ENCODE data around the gene SSC4D.
"Not testable (repeated sequence)": the region's sequence is repeated elsewhere in the genome, so short reads cannot be mapped to it uniquely, and the experiment has no call there.

SSC4D gene

DNA sequence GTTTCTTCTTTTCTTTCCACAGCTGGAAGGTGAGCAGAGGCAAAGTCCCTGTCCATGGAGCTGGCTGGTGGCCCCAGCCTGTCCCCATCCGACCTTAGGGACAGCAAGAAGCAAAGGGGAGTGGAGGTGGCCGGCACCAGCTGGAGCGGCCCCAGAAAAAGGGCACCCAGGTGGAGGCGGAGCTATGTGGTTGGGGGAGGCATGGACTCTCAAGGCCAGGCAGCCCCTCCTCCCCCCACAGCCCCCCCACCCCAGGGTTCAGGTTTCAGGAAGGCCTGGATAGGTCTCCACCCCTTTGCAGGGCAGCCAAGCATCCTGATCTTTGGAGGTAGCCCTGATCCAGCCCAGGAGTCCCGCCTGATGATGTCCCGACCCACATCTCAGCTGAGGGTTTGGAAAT, at the start of gene SSC4D:
SSC4D (minus strand) TSS at position 161 of the 400 bp plus-strand sequence. CDS start 5,258 bp downstream, outside the sequence.
- no peak for DNase-seq (ENCODE audit: low read depth in 2 of 2)

DNA sequence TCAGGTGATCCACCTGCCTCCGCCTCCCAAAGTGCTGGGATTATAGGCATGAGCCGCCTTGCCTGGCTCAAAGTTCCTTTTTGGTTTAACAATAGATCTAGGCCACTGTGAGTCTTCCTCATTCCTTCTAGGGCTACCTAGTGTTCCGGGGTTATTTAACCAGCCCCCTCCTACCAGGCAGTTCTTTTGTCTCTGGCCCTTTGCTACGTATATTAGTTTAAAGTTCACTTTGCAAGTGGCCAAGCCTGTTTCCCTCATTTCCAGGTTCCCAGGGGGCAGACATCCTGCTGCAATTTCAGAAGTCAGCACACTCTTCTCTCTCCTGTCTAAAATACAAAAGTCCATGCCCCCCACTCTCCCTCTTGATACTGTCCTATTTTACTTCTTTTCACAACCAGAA, 49.0 kb upstream of the SSC4D start:
- DNase-seq (ENCODE audit: low read depth in 2 of 2), result not testable (repeated sequence)

DNA sequence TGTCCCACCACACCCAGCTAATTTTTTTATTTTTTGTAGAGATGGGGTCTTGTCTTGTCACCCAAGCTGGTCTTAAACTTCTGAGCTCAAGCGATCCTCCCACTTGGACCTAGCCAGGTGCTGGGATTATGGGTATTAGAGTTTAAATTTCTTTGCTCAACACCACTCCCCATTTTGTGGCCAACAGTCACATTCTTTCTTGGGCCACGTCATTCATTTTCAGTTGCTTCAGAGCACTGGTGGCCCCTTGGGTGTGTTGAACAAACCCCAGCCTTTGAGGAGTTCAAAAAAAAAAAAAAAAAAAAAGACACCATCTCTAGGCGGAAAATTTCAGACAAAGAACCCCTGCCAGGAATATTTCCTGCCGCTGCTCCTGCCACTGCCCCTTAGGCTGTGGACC, 47.5 kb upstream of the SSC4D start:
- not testable (repeated sequence) for DNase-seq (ENCODE audit: low read depth in 2 of 2)

DNA sequence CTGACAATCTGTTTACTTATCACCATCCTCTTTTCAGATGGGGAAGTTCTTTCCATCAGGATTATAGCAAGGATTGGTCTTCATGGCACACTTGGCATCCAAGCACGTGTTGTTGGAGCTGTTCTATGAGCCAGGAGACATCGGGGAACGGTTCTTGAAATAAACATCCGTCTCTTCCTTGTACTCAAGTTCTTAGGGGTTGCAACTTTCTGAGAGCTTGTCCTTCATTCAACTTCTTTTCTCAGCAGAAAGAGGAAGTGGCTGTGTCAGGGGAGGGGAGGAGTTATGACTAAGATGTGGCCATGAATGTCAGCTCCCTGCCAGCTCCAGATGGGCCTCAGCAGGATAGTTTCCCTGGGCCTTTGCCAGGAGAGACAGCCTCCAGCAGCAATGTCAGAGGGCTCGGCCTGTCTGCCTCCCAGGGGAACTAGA, 36.1 kb upstream of the SSC4D start:
- not testable (repeated sequence) for DNase-seq (ENCODE audit: low read depth in 2 of 2)

DNA sequence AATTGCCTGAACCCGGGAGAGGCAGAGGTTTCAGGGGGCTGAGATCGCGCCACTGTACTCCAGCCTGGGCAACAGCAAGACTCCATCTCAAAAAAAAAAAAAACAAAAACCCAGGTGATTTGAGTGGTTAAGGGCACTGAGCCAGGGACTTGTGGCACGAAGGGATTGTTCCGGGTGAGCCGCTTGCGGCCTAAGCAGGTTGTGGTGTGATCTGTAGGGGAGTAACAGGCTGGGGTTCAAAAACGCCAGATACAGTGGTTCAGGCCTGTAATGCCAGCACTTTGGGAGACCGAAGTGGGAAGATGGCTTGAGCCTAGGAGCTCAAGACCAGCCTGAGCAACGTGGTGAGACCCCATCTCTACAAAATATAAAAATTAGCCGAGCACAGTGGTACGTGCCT, 34.3 kb upstream of the SSC4D start:
- DNase-seq (ENCODE audit: low read depth in 2 of 2), result not testable (repeated sequence)

DNA sequence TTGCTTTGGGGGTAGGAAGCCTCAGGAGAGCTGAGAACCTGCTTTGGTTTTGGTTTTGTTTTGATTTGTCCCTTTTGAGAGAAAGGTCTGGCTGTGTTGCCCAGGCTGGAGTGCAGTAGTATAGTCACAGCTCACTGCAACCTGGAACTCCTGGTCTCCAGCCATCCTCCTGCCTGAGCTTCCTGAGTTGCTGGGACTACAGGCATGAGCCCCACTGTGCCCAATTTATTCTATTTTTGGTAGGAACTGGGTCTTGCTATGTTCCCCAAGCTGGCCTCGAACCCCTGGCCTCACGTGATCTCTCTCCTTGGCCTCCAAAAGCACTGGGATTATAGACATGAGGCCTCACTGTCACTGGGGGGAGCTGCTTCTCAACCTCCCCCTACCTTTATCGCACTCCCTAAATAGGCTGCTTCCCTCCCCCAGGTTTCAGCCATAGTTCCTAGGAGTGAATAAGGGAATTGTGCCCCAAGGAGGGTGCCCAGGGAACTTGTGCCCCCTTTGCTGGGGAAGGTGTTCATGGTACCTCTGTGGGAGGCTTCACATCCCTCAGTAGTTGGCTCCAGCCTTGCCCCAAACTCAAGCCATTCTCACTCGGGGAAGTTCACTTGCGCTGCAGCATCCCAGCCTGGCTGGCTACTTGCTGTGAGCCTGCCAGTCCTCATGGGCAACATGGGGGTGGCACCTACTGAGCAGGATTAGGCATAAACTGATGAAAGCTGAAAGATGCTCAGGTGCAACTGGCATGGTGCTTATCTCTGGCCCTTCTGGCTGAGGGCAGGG, 33.4 kb upstream of the SSC4D start:
- DNase-seq (ENCODE audit: low read depth in 2 of 2), result not testable (repeated sequence)

DNA sequence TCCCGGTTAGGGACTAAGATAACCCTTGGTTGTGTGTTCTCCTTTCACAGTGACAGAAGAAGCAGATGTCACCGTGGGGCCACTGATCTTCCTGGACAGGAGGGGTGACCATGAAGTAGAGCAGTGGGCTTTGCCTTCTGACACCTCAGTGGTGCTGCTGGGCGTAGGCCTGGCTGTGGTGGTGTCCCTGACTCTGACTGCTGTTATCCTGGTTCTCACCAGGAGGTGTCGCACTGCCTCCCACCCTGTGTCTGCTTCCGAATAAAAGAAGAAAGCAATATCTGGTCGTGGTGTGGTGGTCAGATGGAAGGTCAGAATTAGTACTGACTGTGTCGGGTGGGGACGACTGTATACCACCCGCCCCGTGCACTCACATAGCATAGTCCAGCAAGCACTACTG, 32.3 kb upstream of the SSC4D start:
- not testable (repeated sequence) for DNase-seq (ENCODE audit: low read depth in 2 of 2)

DNA sequence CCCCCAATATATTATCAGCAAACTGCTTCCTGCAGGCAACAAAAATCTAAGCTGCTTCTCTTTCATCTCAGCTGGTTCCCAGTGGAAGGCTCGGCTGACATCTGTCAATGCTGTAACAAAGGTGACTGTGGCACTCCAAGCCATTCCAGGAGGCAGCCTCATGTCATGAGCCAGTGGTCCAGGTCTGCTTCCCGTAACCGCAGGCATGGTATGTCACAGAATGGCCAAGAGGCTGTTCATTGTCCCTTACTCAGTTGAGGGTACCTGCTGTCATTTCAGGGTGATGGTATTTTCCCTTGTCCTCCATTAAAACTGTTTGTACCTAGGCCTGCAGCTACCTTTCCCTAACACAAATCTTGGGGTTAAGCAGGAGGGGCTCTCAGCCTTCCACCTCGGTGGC, 30.9 kb upstream of the SSC4D start:
- not testable (repeated sequence) for DNase-seq (ENCODE audit: low read depth in 2 of 2)

DNA sequence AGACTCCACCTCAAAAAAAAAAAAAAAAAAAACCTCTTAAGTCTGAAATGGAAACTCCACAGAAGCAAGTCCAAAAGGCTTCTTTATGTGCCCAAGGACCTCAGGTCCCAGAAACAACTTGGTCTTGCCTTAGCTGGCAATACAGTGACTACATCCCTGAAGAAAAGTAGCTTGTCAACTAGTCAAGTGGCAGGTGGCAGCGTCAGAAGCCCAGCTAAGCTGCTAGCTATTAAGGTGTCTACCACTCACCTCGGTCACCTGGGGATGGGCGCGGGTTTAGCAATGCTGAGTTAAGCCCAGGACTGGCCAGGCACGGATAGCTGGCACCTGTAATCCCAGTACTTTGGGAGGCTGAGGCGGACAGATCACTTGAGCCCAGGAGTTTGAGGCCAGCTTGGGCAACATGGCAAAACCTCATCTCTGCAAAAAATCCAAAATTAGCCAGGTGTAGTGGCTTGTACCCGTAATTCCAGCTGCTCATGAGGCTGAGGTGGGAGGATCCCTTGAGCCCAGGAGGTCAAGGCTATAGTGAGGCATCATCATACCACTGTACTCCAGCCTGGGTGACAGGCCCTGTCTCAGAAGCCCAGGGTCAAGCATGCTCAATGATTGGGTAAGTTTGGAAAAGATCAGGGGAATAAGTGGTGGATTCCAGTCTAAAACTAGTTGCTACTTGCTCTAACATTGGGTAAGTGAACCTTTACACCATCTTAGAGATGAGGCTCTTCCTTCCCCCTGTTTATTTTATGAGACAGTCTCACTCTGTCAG, 29.8 kb upstream of the SSC4D start:
- not testable (repeated sequence) for DNase-seq (ENCODE audit: low read depth in 2 of 2)

DNA sequence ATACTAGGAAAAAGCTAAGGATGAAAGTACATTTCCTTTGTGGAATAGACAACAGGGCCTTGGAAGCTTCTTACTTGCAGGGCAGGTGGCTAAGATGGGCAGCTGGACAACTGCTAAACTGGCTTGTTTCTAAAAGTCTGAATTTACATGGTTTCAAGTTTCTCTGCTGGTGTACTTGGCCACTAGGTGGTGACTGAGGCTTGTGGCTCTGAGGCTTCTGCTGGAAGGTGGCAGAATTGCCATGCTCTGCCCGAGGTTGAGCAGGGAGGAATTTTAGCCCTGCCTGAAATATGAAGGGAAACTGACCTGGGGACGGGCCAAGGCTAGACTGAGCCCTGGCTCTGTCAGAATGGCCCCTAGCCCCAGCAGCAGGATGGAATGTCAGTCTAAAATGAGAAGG, 28.4 kb upstream of the SSC4D start:
- DNase-seq (ENCODE audit: low read depth in 2 of 2), result peak in 1 of 2 donors; percentile 34

DNA sequence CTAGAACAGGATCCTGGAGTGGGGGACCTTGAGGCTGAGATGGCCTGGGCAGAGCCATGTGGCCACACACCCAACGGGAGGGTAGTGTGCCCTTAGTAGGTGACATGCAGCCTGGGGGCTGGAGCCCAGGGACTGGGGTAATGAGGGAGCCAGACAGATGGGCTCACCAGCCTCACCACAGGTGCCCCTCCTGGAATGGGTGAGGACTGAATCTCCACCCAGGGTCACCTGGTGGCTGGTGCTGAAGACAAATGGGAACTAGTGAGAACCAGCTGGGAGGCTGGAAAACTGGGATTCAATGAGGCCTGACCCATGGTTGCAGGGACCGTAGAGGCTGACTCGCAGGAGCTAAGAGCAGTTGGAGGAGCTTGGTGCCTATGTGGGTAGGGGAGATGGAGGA, 21.3 kb upstream of the SSC4D start:
- DNase-seq (ENCODE audit: low read depth in 2 of 2), result no peak

DNA sequence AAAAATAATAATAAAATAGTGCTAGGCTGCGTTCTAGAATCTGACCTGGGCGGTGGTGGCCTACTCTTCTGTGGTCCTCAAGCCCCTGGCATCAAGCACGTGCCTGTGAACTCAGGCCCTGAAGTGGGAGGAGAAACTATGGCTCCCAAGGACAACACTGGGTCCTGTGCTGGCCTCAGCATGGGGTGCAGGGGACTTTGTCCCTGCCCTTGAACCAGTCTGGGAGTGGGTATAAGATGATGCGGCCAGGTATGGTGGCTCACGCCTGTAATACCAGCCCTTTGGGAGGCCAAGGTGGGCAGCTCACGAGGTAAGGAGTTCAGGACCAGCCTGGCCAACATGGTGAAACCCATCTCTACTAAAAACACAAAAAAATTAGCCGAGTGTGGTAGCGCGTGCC, 20.7 kb upstream of the SSC4D start:
- no peak for DNase-seq (ENCODE audit: low read depth in 2 of 2)

DNA sequence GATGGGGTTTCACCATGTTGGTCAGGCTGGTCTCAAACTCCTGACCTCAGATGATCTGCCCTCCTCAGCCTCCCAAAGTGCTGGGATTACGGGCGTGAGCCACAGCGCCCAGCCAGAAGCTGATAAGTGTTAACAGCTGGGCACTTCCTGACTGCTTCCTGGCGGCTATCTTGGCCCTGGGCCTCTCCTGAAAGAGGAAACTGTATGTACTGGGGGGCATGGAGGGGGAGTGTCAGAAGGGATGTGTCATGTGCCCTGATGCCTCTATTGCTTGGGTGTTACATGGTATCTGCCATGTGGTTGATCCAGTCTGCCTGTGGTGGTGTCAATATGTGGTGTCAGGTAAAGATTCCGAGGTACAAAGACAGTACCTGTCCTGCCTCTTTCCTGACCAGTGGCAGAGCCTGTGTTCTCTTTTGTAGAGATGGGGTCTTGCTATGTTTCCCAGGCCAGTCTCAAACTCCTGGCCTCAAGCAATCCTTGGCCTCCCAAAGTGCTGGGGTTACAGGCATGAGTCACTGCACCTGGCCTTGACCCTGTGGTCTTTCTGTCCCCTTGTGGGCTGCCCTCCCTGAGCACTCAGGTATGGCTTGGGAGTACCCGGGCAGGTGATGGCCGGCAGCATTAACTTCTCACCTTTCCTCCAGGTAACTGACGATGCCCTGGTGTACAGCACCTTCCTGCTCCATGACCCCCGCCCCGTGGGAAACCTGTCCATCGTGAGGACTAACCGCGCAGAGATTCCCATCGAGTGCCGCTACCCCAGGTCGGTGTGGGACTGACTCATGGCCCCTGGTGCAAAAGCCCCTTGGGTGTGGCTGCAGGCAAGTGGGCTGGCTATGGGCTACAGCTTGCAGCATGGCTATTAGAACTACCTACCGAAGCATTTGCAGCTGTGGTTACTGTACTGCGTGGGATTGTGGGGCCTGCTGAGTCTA, 19.6 kb upstream of the SSC4D start:
- no peak for DNase-seq (ENCODE audit: low read depth in 2 of 2)

DNA sequence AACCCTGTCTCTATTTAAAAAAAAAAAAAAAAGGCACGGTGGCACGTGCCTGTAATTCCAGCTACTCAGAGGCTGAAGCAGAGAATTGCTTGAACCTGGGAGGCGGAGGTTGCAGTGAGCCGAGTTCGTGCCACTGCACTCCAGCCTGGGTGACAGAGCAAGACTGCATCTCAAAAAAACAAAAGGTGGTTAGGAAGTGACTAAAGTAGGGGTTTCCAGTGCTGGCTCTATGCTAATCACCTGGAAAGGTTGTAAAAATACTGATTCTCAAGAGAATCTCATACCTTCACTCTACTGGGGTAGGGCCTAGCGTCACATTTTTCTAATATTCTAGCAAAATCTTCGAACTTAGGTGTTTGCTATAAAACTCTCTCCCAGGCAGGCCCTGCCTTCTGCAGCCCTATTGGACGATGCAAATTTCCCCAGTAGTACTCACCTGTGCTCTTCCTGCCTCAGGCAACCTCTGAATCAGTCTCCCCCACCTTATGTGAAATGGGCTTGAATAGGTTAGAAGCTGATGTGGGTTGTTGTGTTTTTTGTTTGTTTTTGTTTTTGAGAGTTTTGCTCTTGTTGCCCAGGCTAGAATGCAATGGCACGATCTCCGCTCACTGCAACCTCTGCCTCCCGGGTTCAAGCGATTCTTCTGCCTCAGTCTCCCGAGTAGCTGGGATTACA, 18.8 kb upstream of the SSC4D start:
- DNase-seq (ENCODE audit: low read depth in 2 of 2), result no peak

DNA sequence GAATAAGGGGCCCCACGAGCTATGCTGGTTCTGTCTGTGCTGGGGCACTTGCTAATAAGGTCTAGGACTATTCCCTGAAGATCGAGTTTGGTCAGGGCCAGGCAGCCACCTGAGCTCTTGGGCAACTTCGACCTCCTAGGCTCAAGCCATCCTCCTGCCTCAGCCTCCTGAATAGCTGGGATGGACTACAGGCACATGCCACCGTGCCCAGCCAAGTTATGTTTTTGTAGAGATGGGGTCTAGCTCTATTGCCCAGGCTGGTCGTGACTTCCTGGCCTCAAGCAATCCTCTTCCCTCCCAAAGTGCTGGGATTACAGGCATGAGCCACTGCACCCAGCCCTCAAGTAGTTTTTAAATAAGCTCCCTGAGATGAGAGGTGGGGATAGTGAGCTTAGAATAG, 18.1 kb upstream of the SSC4D start:
- DNase-seq (ENCODE audit: low read depth in 2 of 2), result no peak

DNA sequence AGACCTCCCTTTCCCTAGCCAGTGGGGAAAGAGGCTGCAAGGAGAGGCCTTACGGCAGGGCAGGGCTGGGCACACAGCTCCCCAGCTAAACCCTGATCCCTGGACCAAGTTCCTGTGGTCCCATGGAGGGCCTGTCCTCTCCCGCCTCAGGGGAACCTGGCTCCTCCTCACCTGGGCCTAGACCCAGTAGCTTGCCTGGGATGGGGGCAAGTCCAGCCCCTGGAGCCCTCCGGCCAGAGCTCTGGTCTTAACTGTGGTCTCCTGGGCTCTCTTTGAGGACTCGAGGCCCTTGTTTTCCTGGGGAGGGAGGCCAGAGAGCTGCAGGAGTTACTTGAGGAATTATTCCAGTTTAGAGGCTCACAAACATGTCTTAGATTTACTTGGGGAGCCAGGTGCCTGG, 16.7 kb upstream of the SSC4D start:
- DNase-seq (ENCODE audit: low read depth in 2 of 2), result no peak

DNA sequence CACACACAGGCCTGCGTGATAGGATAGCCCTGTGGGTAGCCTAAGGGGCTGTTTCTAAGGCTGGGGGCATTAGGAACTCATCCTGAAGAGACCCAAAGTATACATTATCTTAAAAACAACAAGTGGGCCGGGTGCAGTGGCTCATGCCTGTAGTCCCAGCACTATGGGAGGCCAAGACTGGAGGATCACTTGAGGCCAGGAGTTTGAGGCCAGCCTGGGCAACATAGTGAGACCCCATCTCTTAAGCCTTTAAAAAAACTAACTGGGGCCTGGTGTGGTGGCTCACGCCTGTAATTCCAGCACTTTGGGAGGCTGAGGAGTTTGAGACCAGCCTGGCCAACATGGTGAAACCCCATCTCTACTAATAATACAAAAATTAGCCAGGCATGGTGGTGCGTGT, 16.1 kb upstream of the SSC4D start:
- DNase-seq (ENCODE audit: low read depth in 2 of 2), result not testable (repeated sequence)

DNA sequence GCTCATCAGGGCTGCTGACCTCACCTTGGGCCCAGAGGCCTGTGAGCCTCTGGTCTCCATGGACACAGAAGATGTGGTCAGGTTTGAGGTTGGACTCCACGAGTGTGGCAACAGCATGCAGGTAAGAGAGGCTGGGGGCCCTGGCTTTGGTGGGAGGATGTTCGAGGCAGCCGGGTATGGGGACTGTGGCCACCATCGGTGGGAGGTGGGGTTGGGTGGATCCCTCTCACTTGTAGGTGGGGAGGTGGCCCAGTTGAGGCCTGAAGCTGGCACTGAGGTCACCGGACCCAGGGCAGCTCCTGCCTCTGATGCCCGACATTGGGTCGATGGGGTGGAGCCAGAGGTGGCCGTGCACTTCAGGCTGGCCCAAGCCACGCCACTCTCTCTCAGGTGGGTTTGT, 15.7 kb upstream of the SSC4D start:
- no peak for DNase-seq (ENCODE audit: low read depth in 2 of 2)

DNA sequence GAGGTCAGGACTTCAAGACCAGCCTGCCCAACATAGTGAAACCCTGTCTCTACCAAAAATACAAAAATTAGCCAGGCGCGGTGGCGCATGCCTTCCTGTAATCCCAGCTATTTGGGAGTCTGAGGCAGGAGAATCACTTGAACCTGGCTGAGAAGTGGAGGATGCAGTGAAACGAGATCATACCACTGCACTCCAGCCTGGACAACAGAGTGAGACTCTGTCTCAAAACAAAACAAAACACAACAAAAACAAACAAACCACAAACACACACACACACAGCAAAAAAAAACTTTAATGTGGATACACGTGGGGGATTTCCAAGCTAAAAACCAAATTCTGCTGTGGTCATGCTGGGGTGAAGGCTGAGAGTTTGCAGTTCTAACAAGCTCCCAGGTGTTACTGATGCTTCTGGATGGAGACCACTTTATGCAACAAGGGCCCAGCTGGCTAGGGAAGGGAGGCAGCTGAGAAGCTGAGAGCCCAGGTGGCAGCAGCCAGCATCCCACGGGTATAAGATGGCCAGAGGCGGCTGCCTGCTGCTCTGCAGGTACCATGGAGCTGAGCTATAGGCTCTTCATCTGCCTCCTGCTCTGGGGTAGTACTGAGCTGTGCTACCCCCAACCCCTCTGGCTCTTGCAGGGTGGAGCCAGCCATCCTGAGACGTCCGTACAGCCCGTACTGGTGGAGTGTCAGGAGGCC, 15.1 kb upstream of the SSC4D start, which contains the start of gene ZP3:
ZP3 (plus strand) TSS at position 538 of the 699 bp plus-strand sequence; CDS start at position 553, 15 bp downstream.
- DNase-seq (ENCODE audit: low read depth in 2 of 2), result no peak

DNA sequence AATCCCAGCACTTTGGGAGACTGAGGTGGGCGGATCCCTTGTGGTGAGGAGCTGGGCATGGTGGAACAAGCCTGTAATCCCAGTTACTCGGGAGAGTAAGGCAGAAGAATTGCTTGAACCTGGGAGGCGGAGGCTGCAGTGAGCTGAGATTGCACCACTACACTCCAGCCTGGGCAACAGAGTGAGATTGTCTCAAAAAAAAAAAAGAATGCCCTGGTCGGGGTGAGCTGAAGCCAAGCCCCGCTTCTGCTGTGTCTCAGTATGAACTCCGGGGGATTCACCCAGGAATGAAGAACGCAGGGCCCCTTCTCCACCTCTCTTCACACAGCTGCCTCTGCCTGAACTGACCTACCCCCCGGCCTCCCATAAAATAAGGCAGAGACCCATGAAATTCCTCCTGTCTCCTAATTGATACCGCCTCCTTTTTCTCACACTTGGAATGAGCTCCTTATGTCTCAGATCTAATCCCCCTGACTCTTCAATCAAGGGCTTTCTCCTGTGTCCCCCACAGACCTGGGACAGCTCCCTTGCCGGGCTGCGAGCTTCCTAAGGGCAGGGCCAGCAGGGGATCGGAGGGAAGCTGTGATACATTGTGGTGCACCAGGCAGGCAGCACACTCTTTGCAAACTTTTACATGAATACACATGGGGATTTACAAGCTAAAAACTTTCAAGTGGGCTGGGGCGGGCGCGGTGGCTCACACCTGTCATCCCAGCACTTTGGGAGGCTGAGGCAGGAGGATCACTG, 14.3 kb upstream of the SSC4D start:
- no peak for DNase-seq (ENCODE audit: low read depth in 2 of 2)

Measured in stimulated activated CD8-positive, alpha-beta memory T cell treated with anti-CD3 and anti-CD28 coated beads, Interleukin-15, amount 100 ng/mL, for 4 hours (primary cell).